Measurements from ENCODE around the gene NAALADL2. TPM values are rescaled to one million over a fixed set of nuclear protein-coding genes. Genes with fewer than 3 reads are reported as not detected.

Gene NAALADL2
- total RNA-seq, 1 donor from 2014 or later: 12.5 TPM

- Histone ChIP-seq H3K4me1 (no peaks in the 10 kb centered on the region), H3K27me3 (no peaks in the 10 kb centered on the region), H3K36me3 (no peaks in the 10 kb centered on the region), H3K9me3 (no peaks in the 10 kb centered on the region), H3K27ac (no peak overlapping the region), H3K4me3 (no peak overlapping the region)
- TF ChIP-seq CTCF (IDR thresholded peaks at IDR 0.05): no peak
- TF ChIP-seq POLR2A (IDR thresholded peaks at IDR 0.05): no peak
- no peak for TF ChIP-seq POLR2AphosphoS5 (IDR thresholded peaks at IDR 0.05; ENCODE audit: insufficient read depth in 1 of 2, low read depth in 1 of 2)
- DNase-seq (ENCODE audit: extremely low spot score in 2 of 2): no peak
- intact Hi-C loops (cut with DNase I): no loop called here
These were observed 869.4 kb downstream of the NAALADL2 start for GRCh38 chr3:175728566-175728965.

- intact Hi-C loops (cut with DNase I): no loop called here
- Histone ChIP-seq H3K36me3 (no peaks in the 10 kb centered on the region), H3K4me3 (no peak overlapping the region), H3K27me3 (no peaks in the 10 kb centered on the region), H3K27ac (no peak overlapping the region), H3K4me1 (no peaks in the 10 kb centered on the region), H3K9me3 (no peaks in the 10 kb centered on the region)
- no peak for TF ChIP-seq POLR2AphosphoS5 (IDR thresholded peaks at IDR 0.05; ENCODE audit: insufficient read depth in 1 of 2, low read depth in 1 of 2)
- no peak for TF ChIP-seq CTCF (IDR thresholded peaks at IDR 0.05)
- no peak for TF ChIP-seq POLR2A (IDR thresholded peaks at IDR 0.05)
- DNase-seq (ENCODE audit: extremely low spot score in 2 of 2): no peak
These were observed 870.3 kb downstream of the NAALADL2 start for GRCh38 chr3:175729466-175729865.

GRCh38 chr3:175731543-175731942, 872.4 kb downstream of the NAALADL2 start:
- Histone ChIP-seq H3K4me1 (no peaks in the 10 kb centered on the region), H3K4me3 (no peak overlapping the region), H3K9me3 (no peaks in the 10 kb centered on the region), H3K27ac (no peak overlapping the region), H3K27me3 (no peaks in the 10 kb centered on the region), H3K36me3 (no peaks in the 10 kb centered on the region)
- no peak for DNase-seq (ENCODE audit: extremely low spot score in 2 of 2)
- no peak for TF ChIP-seq POLR2AphosphoS5 (IDR thresholded peaks at IDR 0.05; ENCODE audit: insufficient read depth in 1 of 2, low read depth in 1 of 2)
- TF ChIP-seq CTCF (IDR thresholded peaks at IDR 0.05): no peak
- no peak for TF ChIP-seq POLR2A (IDR thresholded peaks at IDR 0.05)
- intact Hi-C loops (cut with DNase I): no loop called here

- DNase-seq (ENCODE audit: extremely low spot score in 2 of 2): no peak
- Histone ChIP-seq H3K27me3 (no peaks in the 10 kb centered on the region), H3K27ac (no peak overlapping the region), H3K4me3 (no peak overlapping the region), H3K9me3 (no peaks in the 10 kb centered on the region), H3K36me3 (no peaks in the 10 kb centered on the region), H3K4me1 (no peaks in the 10 kb centered on the region)
- TF ChIP-seq CTCF (IDR thresholded peaks at IDR 0.05): no peak
- TF ChIP-seq POLR2AphosphoS5 (IDR thresholded peaks at IDR 0.05; ENCODE audit: insufficient read depth in 1 of 2, low read depth in 1 of 2): no peak
- no peak for TF ChIP-seq POLR2A (IDR thresholded peaks at IDR 0.05)
- intact Hi-C loops (cut with DNase I): no loop called here
These were observed 872.9 kb downstream of the NAALADL2 start for GRCh38 chr3:175732017-175732416.

GRCh38 chr3:175735866-175736265, 876.7 kb downstream of the NAALADL2 start:
- Histone ChIP-seq H3K36me3 (no peaks in the 10 kb centered on the region), H3K4me3 (no peak overlapping the region), H3K9me3 (no peaks in the 10 kb centered on the region), H3K27me3 (no peaks in the 10 kb centered on the region), H3K27ac (no peak overlapping the region), H3K4me1 (no peaks in the 10 kb centered on the region)
- intact Hi-C loops (cut with DNase I): no loop called here
- DNase-seq (ENCODE audit: extremely low spot score in 2 of 2): no peak
- no peak for TF ChIP-seq POLR2AphosphoS5 (IDR thresholded peaks at IDR 0.05; ENCODE audit: insufficient read depth in 1 of 2, low read depth in 1 of 2)

Measured in vagina (tissue), 2 donors.